ENCODE results near the gene PHF2. TPM values are rescaled to one million over a fixed set of nuclear protein-coding genes. Genes with fewer than 3 reads are reported as not detected.

PHF2 gene
- total and polyA plus RNA-seq, 2 experiments from 2014 or later: 4.3 to 11.8 TPM

- Histone ChIP-seq H3K27ac (ENCODE audit: low read depth) (no peak overlapping the region), H3F3A (replicated peaks; ENCODE audit: low read depth) (no peaks in the 10 kb centered on the region; the same call in 1 of the 2 replicates), H3K79me2 (replicated peaks; ENCODE audit: insufficient read depth) (peaks cover 30% of the 10 kb centered on the region), H3K9me2 (ENCODE audit: insufficient read depth) (no peaks in the 10 kb centered on the region), H4K20me1 (replicated peaks; ENCODE audit: insufficient read depth) (peaks cover 6% of the 10 kb centered on the region), H3K4me2 (no peak overlapping the region), H3K36me3 (ENCODE audit: insufficient read depth) (no peaks in the 10 kb centered on the region), H3K4me1 (ENCODE audit: insufficient read depth) (no peaks in the 10 kb centered on the region; the same call in 1 of the 2 replicates), H3K27me3 (ENCODE audit: insufficient read depth) (no peaks in the 10 kb centered on the region), H2AFZ (no peak overlapping the region), H3K4me3 (no peak overlapping the region)
- no peak for TF ChIP-seq NANOG (IDR thresholded peaks at IDR 0.05; ENCODE audit: borderline replicate concordance)
- TF ChIP-seq STAT1 (IDR thresholded peaks at IDR 0.05; ENCODE audit: unreplicated experiment): no peak
- no peak for TF ChIP-seq CTCF (conservative IDR thresholded peaks at IDR 0.05; ENCODE audit: low read depth in 2 of 2)
- no peak for TF ChIP-seq EZH2 (IDR thresholded peaks at IDR 0.05; ENCODE audit: low read depth, unreplicated experiment)
- no peak for TF ChIP-seq JUNB (IDR thresholded peaks at IDR 0.05; ENCODE audit: unreplicated experiment)
- no peak for TF ChIP-seq ETS1 (IDR thresholded peaks at IDR 0.05)
- no peak for TF ChIP-seq ZNF331 (CRISPR knock-in tag; IDR thresholded peaks at IDR 0.05; ENCODE audit: low read depth)
- Mint-ChIP-seq H3K36me3 (ENCODE audit: low read depth) (no peaks in the 10 kb centered on the region; the same call in 2 of the 3 replicates), H3K27ac (no peak overlapping the region), H3K4me1 (peaks cover 36% of the 10 kb centered on the region), H3K9me3 (no peaks in the 10 kb centered on the region), H3K4me3 (no peak overlapping the region), H3K27me3 (ENCODE audit: insufficient read depth, low read depth, poor library complexity) (peaks cover 4% of the 10 kb centered on the region)
- ATAC-seq (peak; percentile 9; the same call in 1 of the 3 replicates), DNase-seq (ENCODE audit: low spot score) (no peak)
These were observed 13.3 kb downstream of the PHF2 start for GRCh38 chr9:93589688-93590087.

DNA sequence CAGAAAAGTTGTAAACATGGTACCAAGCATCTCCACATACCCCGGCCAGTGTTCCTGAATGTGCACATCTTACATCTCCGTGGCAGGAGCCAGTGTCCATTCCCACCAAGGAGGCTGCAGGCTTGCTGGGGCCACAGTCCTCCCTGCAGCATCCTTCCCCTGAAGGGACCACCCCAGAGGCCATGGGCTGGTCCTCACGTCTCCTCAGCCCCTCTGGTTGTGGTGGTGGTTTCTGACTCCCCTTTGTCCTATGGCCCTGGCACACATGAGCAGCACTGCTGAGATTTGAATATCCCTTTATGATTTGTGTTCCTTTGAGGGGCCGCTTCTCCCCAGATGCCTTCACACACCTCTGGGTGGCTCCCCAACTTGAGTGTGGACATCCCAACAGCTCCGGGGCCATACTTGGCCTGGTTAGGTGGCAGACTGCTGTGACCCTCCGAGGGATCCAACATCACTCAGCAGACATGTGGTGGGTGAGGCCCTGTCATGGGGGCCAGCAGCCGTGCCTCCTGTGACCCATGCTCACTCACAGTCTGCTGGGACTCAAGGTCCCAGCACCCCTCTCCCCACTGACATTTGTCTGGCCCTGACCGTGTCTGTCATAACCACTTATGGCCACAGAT, 14.3 kb downstream of the PHF2 start:
- Histone ChIP-seq H4K20me1 (replicated peaks; ENCODE audit: insufficient read depth) (peaks cover 6% of the 10 kb centered on the region), H3K4me2 (no peak overlapping the region), H3K36me3 (ENCODE audit: insufficient read depth) (no peaks in the 10 kb centered on the region), H2AFZ (no peak overlapping the region), H3K9me2 (ENCODE audit: insufficient read depth) (no peaks in the 10 kb centered on the region), H3K27me3 (ENCODE audit: insufficient read depth) (no peaks in the 10 kb centered on the region), H3K4me3 (no peak overlapping the region), H3K4me1 (ENCODE audit: insufficient read depth) (no peaks in the 10 kb centered on the region; the same call in 1 of the 2 replicates), H3K79me2 (replicated peaks; ENCODE audit: insufficient read depth) (peaks cover 21% of the 10 kb centered on the region), H3F3A (replicated peaks; ENCODE audit: low read depth) (no peaks in the 10 kb centered on the region; the same call in 1 of the 2 replicates), H3K27ac (ENCODE audit: low read depth) (no peak overlapping the region)
- H3K27me3 Mint-ChIP-seq (ENCODE audit: insufficient read depth, low read depth, poor library complexity): peaks cover 4% of the 10 kb centered on the region
- no peak for TF ChIP-seq EZH2phosphoT487 (IDR thresholded peaks at IDR 0.05; ENCODE audit: unreplicated experiment)
- TF ChIP-seq ZNF114 (CRISPR knock-in tag; IDR thresholded peaks at IDR 0.05): no peak
- no peak for TF ChIP-seq STAT1 (IDR thresholded peaks at IDR 0.05; ENCODE audit: unreplicated experiment)
- H3K4me1 Mint-ChIP-seq: peaks cover 36% of the 10 kb centered on the region
- no peak for DNase-seq (ENCODE audit: low spot score)
- H3K27ac Mint-ChIP-seq: no peak overlapping the region
- no peak overlapping the region for H3K4me3 Mint-ChIP-seq
- ATAC-seq: no peak
- H3K36me3 Mint-ChIP-seq (ENCODE audit: low read depth): no peaks in the 10 kb centered on the region; the same call in 2 of the 3 replicates
- H3K9me3 Mint-ChIP-seq: no peaks in the 10 kb centered on the region
